ENCODE data around the gene LCAT.

The LCAT gene

DNA sequence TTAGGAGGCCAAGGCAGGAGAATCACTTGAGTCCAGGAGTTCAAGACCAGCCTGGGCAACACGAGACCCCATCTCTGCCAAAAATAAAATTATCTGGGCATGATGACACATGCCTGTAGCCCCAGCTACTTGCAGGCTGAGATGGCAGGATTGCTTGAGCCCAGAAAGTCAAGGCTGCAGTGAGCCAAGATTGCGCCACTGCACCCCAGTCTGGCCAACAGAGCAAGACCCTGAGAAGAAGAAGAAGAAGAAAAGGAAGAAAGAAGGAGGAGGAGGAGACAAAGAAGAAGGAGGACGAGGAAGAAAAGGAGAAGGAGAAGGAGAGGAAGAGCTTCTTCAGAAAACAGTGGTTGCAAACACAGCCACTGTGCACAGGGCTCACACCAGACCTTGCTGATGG lies 44.8 kb upstream of the LCAT start:
- TF ChIP-seq, protein P1, sequence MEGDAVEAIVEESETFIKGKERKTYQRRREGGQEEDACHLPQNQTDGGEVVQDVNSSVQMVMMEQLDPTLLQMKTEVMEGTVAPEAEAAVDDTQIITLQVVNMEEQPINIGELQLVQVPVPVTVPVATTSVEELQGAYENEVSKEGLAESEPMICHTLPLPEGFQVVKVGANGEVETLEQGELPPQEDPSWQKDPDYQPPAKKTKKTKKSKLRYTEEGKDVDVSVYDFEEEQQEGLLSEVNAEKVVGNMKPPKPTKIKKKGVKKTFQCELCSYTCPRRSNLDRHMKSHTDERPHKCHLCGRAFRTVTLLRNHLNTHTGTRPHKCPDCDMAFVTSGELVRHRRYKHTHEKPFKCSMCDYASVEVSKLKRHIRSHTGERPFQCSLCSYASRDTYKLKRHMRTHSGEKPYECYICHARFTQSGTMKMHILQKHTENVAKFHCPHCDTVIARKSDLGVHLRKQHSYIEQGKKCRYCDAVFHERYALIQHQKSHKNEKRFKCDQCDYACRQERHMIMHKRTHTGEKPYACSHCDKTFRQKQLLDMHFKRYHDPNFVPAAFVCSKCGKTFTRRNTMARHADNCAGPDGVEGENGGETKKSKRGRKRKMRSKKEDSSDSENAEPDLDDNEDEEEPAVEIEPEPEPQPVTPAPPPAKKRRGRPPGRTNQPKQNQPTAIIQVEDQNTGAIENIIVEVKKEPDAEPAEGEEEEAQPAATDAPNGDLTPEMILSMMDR (IDR thresholded peaks at IDR 0.05) = no peak
- H3K27me3 ChIP-seq = peaks cover under 1% of the 10 kb centered on the region
- H3K27ac ChIP-seq = peak overlapping the region; percentile 48
- peaks cover 25 to 37% of the 10 kb centered on the region in 2 experiments for H3K4me1 ChIP-seq (ENCODE audit: control insufficient read depth in 1 of 2, insufficient read depth in 1 of 2, low read depth in 1 of 2, low read length in 1 of 2)
- H3K36me3 ChIP-seq = peaks cover 66% of the 10 kb centered on the region
- no peaks in the 10 kb centered on the region for H3K9me3 ChIP-seq
- H3K4me3 ChIP-seq (ENCODE audit: low read depth in 1 of 2, low read length in 1 of 2) = no peak overlapping the region

DNA sequence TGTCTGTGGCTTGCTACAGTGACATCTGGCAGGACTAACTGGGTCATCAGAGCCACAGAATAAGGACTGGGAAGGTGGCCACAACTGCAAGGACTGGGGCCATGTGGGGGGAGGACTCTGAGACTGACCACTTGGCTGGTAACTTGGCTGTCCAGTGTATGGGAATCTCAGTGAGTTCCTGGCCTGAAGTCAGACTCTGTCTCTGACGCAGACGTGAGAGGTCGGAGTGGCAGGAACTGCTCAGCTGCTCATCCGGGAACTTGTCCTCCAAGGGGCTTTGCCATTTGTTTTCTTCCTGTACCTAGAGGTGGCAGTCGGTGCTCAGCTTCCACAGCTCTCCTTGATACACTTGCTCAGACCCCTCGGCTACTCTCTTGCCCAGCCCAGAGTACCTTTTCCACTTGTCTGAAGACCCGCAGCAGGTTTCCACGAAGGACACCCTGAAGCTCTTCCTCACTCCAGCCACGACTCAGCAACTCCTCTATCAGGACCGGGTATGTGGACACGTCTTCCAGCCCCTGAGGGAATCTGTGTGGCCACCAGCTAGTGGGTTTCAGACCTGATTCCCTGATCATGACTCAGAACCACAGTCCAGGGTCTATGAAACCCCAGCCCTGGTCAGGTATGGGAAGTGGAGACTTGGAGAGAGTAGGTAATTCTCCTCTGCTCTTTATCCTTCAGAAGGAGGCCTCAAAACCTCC lies 43.7 kb upstream of the LCAT start:
- TF ChIP-seq, protein P1 (IDR thresholded peaks at IDR 0.05) = no peak
- Histone ChIP-seq H3K27ac (peak overlapping the region; percentile 48), H3K27me3 (peaks cover 7% of the 10 kb centered on the region), H3K9me3 (no peaks in the 10 kb centered on the region), H3K4me3 (ENCODE audit: low read depth in 1 of 2, low read length in 1 of 2) (no peak overlapping the region), H3K4me1 (ENCODE audit: control insufficient read depth in 1 of 2, insufficient read depth in 1 of 2, low read depth in 1 of 2, low read length in 1 of 2) (peaks cover 16 to 28% of the 10 kb centered on the region in 2 experiments), H3K36me3 (peaks cover 64% of the 10 kb centered on the region)

DNA sequence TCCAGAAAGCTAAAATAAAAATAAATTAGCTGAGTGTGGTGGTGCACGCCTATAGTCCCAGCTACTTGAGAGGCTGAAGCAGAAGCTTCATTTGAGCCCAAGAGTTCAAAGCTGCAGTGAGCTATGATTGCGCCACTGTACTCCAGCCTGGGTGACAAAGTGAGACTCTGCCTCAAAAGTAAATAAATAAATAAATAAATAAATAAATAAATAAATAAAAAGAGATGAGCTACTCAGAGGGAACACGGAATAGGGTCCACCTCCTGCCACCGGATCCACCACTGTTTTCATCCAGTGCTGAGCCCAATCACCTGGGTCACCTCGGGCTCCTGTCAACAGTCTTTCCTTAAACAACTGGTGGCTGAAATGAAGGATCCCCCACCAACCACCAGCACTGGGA lies 43.0 kb upstream of the LCAT start:
- peaks cover 7% of the 10 kb centered on the region for H3K27me3 ChIP-seq
- no peaks in the 10 kb centered on the region for H3K9me3 ChIP-seq
- peak overlapping the region; percentile 7 for H3K27ac ChIP-seq
- H3K4me3 ChIP-seq (ENCODE audit: low read depth in 1 of 2, low read length in 1 of 2) = no peak overlapping the region
- peaks cover 60% of the 10 kb centered on the region for H3K36me3 ChIP-seq
- TF ChIP-seq, protein P1 (IDR thresholded peaks at IDR 0.05) = no peak
- peaks cover 10 to 21% of the 10 kb centered on the region in 2 experiments for H3K4me1 ChIP-seq (ENCODE audit: control insufficient read depth in 1 of 2, insufficient read depth in 1 of 2, low read depth in 1 of 2, low read length in 1 of 2)

DNA sequence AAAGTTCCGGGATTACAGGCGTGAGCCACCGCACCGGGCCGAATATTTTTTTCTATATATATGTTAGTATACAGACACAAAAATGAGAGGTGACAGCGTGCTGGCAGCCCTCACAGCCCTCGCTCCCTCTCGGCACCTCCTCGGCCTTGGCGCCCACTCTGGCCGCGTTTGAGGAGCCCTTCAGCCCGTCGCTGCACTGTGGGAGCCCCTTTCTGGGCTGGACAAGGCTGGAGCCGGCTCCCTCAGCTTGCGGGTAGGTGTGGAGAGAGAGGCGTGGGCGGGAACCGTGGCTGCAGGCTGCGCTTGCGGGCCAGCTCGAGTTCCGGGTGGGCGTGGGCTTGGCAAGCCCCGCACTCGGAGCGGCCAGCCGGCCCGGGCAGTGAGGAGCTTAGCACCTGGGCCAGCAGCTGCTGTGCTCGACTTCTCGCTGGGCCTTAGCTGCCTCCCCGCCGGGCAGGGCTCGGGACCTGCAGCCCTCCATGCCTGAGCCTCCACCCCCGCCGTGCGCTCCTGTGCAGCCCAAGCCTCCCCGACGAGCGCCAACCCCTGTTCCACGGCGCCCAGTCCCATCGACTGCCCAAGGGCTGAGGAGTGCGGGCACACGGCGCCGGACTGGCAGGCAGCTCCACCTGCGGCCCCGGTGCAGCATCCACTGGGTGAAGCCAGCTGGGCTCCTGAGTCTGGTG lies 38.2 kb upstream of the LCAT start:
- Histone ChIP-seq H3K4me3 (ENCODE audit: low read depth in 1 of 2, low read length in 1 of 2) (no peak overlapping the region), H3K4me1 (ENCODE audit: control insufficient read depth in 1 of 2, insufficient read depth in 1 of 2, low read depth in 1 of 2, low read length in 1 of 2) (peaks cover 0 to 3% of the 10 kb centered on the region in 2 experiments), H3K27me3 (peaks cover 7% of the 10 kb centered on the region), H3K36me3 (peaks cover 18% of the 10 kb centered on the region), H3K27ac (no peak overlapping the region), H3K9me3 (no peaks in the 10 kb centered on the region)
- TF ChIP-seq, protein P1 (IDR thresholded peaks at IDR 0.05) = no peak

DNA sequence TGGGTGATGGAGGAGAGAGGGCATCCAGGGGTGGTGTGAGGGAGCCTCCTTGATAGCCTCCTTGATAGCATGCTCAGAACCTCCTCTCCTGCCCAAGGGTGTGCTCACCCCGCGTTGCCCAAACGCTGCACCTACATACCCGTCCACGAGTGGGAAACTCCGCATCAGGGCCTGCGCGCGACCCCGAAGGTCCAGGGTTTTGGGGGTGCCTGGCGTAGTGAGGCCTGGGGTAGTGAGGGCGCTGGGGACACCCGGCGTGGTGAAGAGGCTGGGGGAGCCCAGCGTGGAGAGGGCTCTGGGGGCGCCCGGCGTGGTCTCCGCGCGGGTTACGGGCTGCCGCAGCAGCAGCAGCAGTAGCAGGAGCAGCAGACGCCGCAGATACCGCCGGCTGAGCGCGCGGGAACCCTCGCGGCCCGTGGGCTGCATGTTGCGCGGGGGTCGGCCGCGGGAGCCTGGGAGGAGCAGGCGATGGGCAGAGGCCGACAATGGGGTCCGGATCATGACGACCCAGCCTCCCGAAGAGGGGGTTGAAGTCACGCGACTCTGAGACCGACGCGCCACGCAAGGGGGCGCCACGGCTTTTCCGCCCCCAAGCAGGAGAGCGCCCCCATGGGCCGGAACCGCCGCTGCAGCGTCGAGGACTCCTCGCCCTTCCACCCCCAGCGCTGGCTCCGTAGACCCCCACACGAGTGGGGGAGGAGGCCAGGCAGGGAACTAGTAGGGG lies 36.2 kb upstream of the LCAT start, which contains the start of gene DPEP3:
Gene DPEP3 (minus strand): TSS at position 545 of the 724 bp plus-strand sequence. CDS start 119 bp downstream, at position 426.
- H3K27me3 ChIP-seq = peaks cover 7% of the 10 kb centered on the region
- TF ChIP-seq, protein P1 (IDR thresholded peaks at IDR 0.05) = no peak
- peaks cover 14% of the 10 kb centered on the region for H3K36me3 ChIP-seq
- no peak within 1 kb of the TSS for H3K27ac ChIP-seq
- H3K4me1 ChIP-seq (ENCODE audit: control insufficient read depth in 1 of 2, insufficient read depth in 1 of 2, low read depth in 1 of 2, low read length in 1 of 2) = peaks cover 0 to 3% of the 10 kb centered on the region in 2 experiments
- H3K4me3 ChIP-seq (ENCODE audit: low read depth in 1 of 2, low read length in 1 of 2) = no peak within 1 kb of the TSS
- no peaks in the 10 kb centered on the region for H3K9me3 ChIP-seq
